Measurements from ENCODE around the gene FTCD. TPM values are rescaled to one million over a fixed set of nuclear protein-coding genes. Genes with fewer than 3 reads are reported as not detected.
A peak's percentile ranks its signal among the peaks of the same experiment; 100 is the strongest.

The FTCD gene
- total and polyA plus RNA-seq, 9 of the 15 experiments (the other 6 are each of a cell fraction or from before 2014, with no cell fraction given) = 0.11 to 1.6 (median 0.67) TPM; not detected in 5

GRCh38 chr21:46142582-46143473 lies 12.6 kb downstream of the FTCD start (continued):
- TF ChIP-seq CHAMP1 (IDR thresholded peaks at IDR 0.05) (peak; percentile 54; the same call in 1 of the 2 replicates), ZNF280B (CRISPR knock-in tag; IDR thresholded peaks at IDR 0.05) (no peak), POLR2G (IDR thresholded peaks at IDR 0.05; ENCODE audit: low read depth, low read length) (no peak), DEAF1 (CRISPR knock-in tag; IDR thresholded peaks at IDR 0.05) (no peak), HEY1 (CRISPR knock-in tag; IDR thresholded peaks at IDR 0.05; ENCODE audit: borderline replicate concordance) (no peak), ZNF395 (CRISPR knock-in tag; IDR thresholded peaks at IDR 0.05) (no peak), SMAD1 (IDR thresholded peaks at IDR 0.05; ENCODE audit: low read depth, low read length, partially characterized antibody) (no peak), NBN (IDR thresholded peaks at IDR 0.05; ENCODE audit: low read depth) (no peak), CREM (IDR thresholded peaks at IDR 0.05; ENCODE audit: low read depth) (no peak), CC2D1A (IDR thresholded peaks at IDR 0.05) (peak; percentile 40; the same call in 1 of the 2 replicates), ZNF280A (IDR thresholded peaks at IDR 0.05; ENCODE audit: low read depth, partially characterized antibody) (no peak), NR2C2 (CRISPR knock-in tag; IDR thresholded peaks at IDR 0.05) (no peak), NR2C2 (tag; IDR thresholded peaks at IDR 0.05) (no peak), CBFA2T2 (conservative IDR thresholded peaks at IDR 0.05) (no peak), MAFG (tag; conservative IDR thresholded peaks at IDR 0.05) (peak; percentile 28; the same call in 1 of the 2 replicates), ARID3B (CRISPR knock-in tag; IDR thresholded peaks at IDR 0.05; ENCODE audit: borderline replicate concordance) (no peak)
